Measurements from ENCODE around the gene PACSIN2. TPM values are rescaled to one million over a fixed set of nuclear protein-coding genes. Genes with fewer than 3 reads are reported as not detected.

The PACSIN2 gene
- total RNA-seq, 1 experiment from 2014 or later = 60.2 TPM

DNA sequence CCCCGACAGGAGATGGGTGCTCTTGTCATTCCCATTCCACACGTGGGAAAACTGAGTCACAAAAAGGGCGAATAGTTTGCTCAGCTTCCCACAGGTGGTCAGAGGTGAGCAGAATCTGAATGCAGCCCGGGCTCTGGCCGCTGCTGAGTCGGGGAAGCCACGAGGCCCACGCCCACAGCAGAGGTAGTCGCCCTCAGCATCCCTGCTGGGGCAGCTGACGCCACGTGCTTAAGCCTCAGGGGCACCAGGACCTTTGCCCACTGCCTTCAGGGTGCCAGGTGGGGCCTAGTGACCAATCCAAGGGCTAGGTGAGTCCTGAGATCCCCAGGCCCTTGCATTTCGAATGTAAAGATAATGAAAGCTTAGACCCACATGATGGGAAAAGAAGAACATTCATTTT lies 133.7 kb downstream of the PACSIN2 start:
- H3K27ac ChIP-seq (ENCODE audit: low read length) = no peak overlapping the region
- intact Hi-C loops (cut with micrococcal nuclease; ENCODE audit: unreplicated experiment) (no loop called here), in situ Hi-C loops (cut with HindIII; ENCODE audit: low pct_unique_long_range_greater_than_20kb, low sequenced_read_pairs) (no loop called here)
- ChIA-PET CTCF (no interaction called here), POLR2A (no interaction called here)
- BruUV-seq (replicated peaks) = no TSS peak
- ATAC-seq (no peak), DNase-seq (ENCODE audit: low read depth, low spot score) (no peak)
- H3K4me1 ChIP-seq (ENCODE audit: control insufficient read depth, insufficient read depth, low read length) = no peaks in the 10 kb centered on the region
- no peaks in the 10 kb centered on the region for H3K36me3 ChIP-seq (ENCODE audit: control insufficient read depth, insufficient read depth, low read length)
- H3K4me3 ChIP-seq (ENCODE audit: low read depth in 2 of 2, low read length in 2 of 2) = no peak overlapping the region
- no peaks in the 10 kb centered on the region for H3K27me3 ChIP-seq (ENCODE audit: control insufficient read depth, insufficient read depth, low read length)
- no peak for TF ChIP-seq SIN3A (IDR thresholded peaks at IDR 0.05; ENCODE audit: borderline replicate concordance, insufficient read depth, low read depth, low read length)
- no peak for TF ChIP-seq POLR2AphosphoS5 (IDR thresholded peaks at IDR 0.05; ENCODE audit: low read depth, low read length)
- TF ChIP-seq, protein P1, sequence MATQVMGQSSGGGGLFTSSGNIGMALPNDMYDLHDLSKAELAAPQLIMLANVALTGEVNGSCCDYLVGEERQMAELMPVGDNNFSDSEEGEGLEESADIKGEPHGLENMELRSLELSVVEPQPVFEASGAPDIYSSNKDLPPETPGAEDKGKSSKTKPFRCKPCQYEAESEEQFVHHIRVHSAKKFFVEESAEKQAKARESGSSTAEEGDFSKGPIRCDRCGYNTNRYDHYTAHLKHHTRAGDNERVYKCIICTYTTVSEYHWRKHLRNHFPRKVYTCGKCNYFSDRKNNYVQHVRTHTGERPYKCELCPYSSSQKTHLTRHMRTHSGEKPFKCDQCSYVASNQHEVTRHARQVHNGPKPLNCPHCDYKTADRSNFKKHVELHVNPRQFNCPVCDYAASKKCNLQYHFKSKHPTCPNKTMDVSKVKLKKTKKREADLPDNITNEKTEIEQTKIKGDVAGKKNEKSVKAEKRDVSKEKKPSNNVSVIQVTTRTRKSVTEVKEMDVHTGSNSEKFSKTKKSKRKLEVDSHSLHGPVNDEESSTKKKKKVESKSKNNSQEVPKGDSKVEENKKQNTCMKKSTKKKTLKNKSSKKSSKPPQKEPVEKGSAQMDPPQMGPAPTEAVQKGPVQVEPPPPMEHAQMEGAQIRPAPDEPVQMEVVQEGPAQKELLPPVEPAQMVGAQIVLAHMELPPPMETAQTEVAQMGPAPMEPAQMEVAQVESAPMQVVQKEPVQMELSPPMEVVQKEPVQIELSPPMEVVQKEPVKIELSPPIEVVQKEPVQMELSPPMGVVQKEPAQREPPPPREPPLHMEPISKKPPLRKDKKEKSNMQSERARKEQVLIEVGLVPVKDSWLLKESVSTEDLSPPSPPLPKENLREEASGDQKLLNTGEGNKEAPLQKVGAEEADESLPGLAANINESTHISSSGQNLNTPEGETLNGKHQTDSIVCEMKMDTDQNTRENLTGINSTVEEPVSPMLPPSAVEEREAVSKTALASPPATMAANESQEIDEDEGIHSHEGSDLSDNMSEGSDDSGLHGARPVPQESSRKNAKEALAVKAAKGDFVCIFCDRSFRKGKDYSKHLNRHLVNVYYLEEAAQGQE (IDR thresholded peaks at IDR 0.05; ENCODE audit: insufficient read depth in 1 of 2, low read depth in 2 of 2, low read length in 1 of 2) = no peak
- TF ChIP-seq, protein P2, sequence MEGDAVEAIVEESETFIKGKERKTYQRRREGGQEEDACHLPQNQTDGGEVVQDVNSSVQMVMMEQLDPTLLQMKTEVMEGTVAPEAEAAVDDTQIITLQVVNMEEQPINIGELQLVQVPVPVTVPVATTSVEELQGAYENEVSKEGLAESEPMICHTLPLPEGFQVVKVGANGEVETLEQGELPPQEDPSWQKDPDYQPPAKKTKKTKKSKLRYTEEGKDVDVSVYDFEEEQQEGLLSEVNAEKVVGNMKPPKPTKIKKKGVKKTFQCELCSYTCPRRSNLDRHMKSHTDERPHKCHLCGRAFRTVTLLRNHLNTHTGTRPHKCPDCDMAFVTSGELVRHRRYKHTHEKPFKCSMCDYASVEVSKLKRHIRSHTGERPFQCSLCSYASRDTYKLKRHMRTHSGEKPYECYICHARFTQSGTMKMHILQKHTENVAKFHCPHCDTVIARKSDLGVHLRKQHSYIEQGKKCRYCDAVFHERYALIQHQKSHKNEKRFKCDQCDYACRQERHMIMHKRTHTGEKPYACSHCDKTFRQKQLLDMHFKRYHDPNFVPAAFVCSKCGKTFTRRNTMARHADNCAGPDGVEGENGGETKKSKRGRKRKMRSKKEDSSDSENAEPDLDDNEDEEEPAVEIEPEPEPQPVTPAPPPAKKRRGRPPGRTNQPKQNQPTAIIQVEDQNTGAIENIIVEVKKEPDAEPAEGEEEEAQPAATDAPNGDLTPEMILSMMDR (IDR thresholded peaks at IDR 0.05) = no peak
- TF ChIP-seq TCF7L2 (IDR thresholded peaks at IDR 0.05; ENCODE audit: low read depth, low read length) = no peak
- no peaks in the 10 kb centered on the region for H3K9me3 ChIP-seq (ENCODE audit: control insufficient read depth, insufficient read depth, low read depth, low read length)

DNA sequence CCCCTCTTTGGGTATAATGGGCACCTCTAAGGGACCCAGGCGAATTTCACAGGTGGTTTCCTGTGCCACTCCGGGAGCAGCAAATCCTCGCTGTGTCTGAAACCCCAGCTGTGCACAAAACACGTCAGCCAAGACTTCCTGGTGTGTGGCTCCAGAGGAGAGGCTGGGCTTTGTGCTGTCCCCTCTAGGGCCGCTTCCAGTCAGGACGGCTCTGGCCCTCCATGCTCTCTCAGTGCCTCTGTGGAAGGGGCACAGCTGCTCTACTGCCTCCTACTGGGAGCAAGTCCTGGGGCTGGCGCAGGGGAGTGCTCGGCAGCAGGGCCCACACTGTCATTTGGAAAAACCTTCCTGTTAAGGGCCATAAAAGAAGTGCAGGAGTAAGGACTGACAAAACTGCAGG lies 134.1 kb downstream of the PACSIN2 start:
- no peaks in the 10 kb centered on the region for H3K36me3 ChIP-seq (ENCODE audit: control insufficient read depth, insufficient read depth, low read length)
- ChIA-PET CTCF (no interaction called here), POLR2A (no interaction called here)
- TF ChIP-seq SIN3A (IDR thresholded peaks at IDR 0.05; ENCODE audit: borderline replicate concordance, insufficient read depth, low read depth, low read length) (no peak), TCF7L2 (IDR thresholded peaks at IDR 0.05; ENCODE audit: low read depth, low read length) (no peak), POLR2AphosphoS5 (IDR thresholded peaks at IDR 0.05; ENCODE audit: low read depth, low read length) (no peak)
- TF ChIP-seq, protein P2 (IDR thresholded peaks at IDR 0.05) = no peak
- TF ChIP-seq, protein P1 (IDR thresholded peaks at IDR 0.05; ENCODE audit: insufficient read depth in 1 of 2, low read depth in 2 of 2, low read length in 1 of 2) = no peak
- BruUV-seq (replicated peaks) = no TSS peak
- H3K4me1 ChIP-seq (ENCODE audit: control insufficient read depth, insufficient read depth, low read length) = no peaks in the 10 kb centered on the region
- H3K27me3 ChIP-seq (ENCODE audit: control insufficient read depth, insufficient read depth, low read length) = no peaks in the 10 kb centered on the region
- H3K27ac ChIP-seq (ENCODE audit: low read length) = no peak overlapping the region
- DNase-seq (ENCODE audit: low read depth, low spot score) (no peak), ATAC-seq (no peak)
- intact Hi-C loops (cut with micrococcal nuclease; ENCODE audit: unreplicated experiment) (no loop called here), in situ Hi-C loops (cut with HindIII; ENCODE audit: low pct_unique_long_range_greater_than_20kb, low sequenced_read_pairs) (no loop called here)
- no peak overlapping the region for H3K4me3 ChIP-seq (ENCODE audit: low read depth in 2 of 2, low read length in 2 of 2)
- no peaks in the 10 kb centered on the region for H3K9me3 ChIP-seq (ENCODE audit: control insufficient read depth, insufficient read depth, low read depth, low read length)
